Lower lobe of right lung (tissue), 2 donors: ENCODE data around the gene LIN52. TPM values are rescaled to one million over a fixed set of nuclear protein-coding genes. Genes with fewer than 3 reads are reported as not detected.
A peak's percentile ranks its signal among the peaks of the same experiment; 100 is the strongest.

Source experiments
- ATAC-seq, 2 donors: fragments of 200-7000 bp; cut with Tn5 transposase; one replicate each; pipeline ENCODE4 v1.9.1; 2020 to 2022; ENCODE audit warnings: mild to moderate bottlenecking in 2 of 2, moderate library complexity in 2 of 2
- DNase-seq: peaks from one replicate; pipeline ENCODE4 v3.0.0-alpha.2; 2020
- H3K27ac ChIP-seq: fragments of 200-600 bp; one replicate; pipeline ENCODE4 v1.8.0; 2022
- H3K27me3 ChIP-seq: fragments of 200-600 bp; one replicate; pipeline ENCODE4 v1.8.0; 2022; ENCODE audit warnings: low read depth
- H3K36me3 ChIP-seq: fragments of 200-600 bp; one replicate; pipeline ENCODE4 v1.8.0; 2022; ENCODE audit warnings: mild to moderate bottlenecking
- H3K4me1 ChIP-seq: fragments of 200-600 bp; one replicate; pipeline ENCODE4 v1.8.0; 2022
- H3K4me3 ChIP-seq: fragments of 200-600 bp; one replicate; pipeline ENCODE4 v1.8.0; 2022; ENCODE audit warnings: mild to moderate bottlenecking
- H3K9me3 ChIP-seq: fragments of 200-600 bp; one replicate; pipeline ENCODE4 v1.8.0; 2022
- intact Hi-C: fragments of 100-400 bp; cut with DNase I; formaldehyde crosslinking; loops from one replicate; pipeline ENCODE4 v1.11.0; 2022
- total RNA-seq: library from RNA; stranded (reverse); fragmentation: NEBNext Ultra II Directional; extraction: Animal tissue kit (Norgen Biotek cat#: 25700); gene quantifications from one replicate; pipeline ENCODE4 v1.2.1, GENCODE V29; 2021
- TF ChIP-seq, protein P1 (sequence below): fragments of 200-600 bp; IDR thresholded peaks from one replicate; pipeline ENCODE4 v1.8.0; 2022; ENCODE audit warnings: antibody characterized with exemption, mild to moderate bottlenecking
- donor health status: DM: no; HTN: yes; CAD: no; lungs with severe emphysema.

Gene LIN52
- total RNA-seq, 1 donor from 2014 or later: 7.9 TPM

DNA sequence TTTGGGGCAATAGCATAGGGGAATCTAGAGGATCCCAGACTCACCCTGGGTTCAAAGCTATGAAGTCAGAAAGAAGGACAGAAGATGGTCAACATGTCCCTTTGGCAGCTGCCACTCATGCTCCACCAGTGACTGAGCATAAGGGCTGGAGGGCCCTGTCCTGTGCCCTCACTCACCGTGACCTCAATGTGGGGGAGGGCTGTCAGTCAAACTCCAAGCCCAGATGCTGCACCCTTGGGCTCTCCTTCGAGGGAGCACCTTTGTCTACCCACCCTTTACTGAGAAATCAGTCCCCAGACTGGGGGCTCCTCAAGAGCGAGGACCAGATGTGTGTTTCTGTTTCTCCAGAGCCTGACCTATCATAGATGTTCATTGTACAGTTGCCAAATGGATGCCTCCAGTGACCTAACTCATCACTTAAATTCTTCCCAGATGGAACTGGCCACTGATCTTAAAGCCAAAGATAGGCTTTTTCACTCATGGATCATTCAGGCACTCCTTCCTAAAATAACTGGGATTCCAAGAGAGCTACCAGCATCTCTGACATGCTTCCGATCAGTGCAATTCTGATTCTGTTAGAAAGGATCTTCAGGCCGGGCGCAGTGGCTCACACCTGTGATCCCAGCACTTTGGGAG lies 127.3 kb downstream of the LIN52 start:
- Histone ChIP-seq H3K36me3 (no peaks in the 10 kb centered on the region), H3K4me1 (no peaks in the 10 kb centered on the region), H3K27ac (no peak overlapping the region), H3K27me3 (peaks cover 9% of the 10 kb centered on the region), H3K4me3 (no peak overlapping the region), H3K9me3 (no peaks in the 10 kb centered on the region)
- intact Hi-C loops: no loop called here
- TF ChIP-seq, protein P1, sequence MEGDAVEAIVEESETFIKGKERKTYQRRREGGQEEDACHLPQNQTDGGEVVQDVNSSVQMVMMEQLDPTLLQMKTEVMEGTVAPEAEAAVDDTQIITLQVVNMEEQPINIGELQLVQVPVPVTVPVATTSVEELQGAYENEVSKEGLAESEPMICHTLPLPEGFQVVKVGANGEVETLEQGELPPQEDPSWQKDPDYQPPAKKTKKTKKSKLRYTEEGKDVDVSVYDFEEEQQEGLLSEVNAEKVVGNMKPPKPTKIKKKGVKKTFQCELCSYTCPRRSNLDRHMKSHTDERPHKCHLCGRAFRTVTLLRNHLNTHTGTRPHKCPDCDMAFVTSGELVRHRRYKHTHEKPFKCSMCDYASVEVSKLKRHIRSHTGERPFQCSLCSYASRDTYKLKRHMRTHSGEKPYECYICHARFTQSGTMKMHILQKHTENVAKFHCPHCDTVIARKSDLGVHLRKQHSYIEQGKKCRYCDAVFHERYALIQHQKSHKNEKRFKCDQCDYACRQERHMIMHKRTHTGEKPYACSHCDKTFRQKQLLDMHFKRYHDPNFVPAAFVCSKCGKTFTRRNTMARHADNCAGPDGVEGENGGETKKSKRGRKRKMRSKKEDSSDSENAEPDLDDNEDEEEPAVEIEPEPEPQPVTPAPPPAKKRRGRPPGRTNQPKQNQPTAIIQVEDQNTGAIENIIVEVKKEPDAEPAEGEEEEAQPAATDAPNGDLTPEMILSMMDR: no peak
- no peak for DNase-seq
- ATAC-seq: no peak

DNA sequence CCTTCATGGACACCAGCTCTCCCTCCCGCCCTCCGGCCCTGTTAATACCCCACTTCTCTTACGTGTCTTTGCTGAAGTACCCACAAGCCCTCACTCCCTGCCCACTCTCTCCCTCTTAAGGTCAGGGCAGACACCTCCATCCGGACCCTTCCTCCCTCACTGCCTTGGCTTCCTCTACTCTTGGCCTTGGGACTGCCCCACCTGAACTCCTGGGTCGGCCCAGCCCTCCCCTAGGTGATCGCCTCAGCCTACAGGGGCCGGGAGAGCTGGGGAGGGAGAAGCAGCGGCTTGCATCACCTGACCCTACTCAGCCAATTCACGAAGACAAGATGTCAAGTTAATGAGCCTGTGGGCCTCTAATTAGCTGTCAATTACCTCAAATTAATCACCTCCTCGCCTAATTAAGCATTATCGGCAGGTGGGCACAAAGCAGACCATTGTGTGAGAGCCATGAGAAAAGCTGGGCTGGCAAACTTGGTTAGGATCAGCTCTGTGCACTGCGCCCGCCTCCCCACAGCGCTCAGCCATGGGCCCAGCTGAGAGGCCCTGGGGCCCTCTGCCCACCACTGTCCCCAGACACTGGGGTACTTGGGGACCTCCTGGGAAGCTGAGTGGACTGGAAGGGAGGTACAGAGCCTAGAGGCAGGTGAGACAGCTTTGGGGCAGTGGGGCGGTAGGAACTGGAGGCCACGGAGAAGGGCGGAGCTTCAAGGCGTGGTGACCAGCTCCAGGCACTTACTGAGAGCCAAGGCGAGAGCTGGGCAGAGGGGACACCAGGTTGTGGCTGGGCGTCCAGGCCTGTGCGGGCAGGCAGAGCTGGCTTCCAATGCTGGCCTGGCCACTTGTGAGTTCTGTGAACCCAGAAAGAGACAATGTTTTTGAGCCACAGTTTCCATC lies 129.4 kb downstream of the LIN52 start:
- intact Hi-C loops: no loop called here
- H3K9me3 ChIP-seq: no peaks in the 10 kb centered on the region
- no peak overlapping the region for H3K27ac ChIP-seq
- no peak overlapping the region for H3K4me3 ChIP-seq
- TF ChIP-seq, protein P1: no peak
- peaks cover 27% of the 10 kb centered on the region for H3K27me3 ChIP-seq
- H3K4me1 ChIP-seq: peaks cover 9% of the 10 kb centered on the region
- ATAC-seq (no peak), DNase-seq (no peak)
- no peaks in the 10 kb centered on the region for H3K36me3 ChIP-seq

DNA sequence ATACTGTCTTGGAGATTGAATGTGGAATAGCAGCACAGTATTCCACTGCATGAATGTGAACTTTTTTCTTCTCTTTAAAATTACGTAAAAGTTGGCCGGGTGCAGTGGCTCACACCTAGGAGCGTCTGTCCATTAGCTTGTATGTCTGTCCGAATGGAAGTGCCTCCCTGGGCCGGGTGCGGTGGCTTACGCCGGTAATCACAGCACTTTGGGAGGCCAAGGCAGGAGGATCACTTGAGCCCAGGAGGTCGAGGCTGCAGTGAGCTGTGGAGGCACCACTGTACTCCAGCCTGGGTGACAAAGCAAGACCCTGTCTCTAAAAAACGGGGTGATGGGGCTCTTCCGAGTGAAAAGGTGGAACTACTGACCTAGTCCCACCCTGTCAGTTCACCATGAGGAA lies 131.9 kb downstream of the LIN52 start:
- H3K4me3 ChIP-seq: no peak overlapping the region
- H3K4me1 ChIP-seq: peaks cover 9% of the 10 kb centered on the region
- no peaks in the 10 kb centered on the region for H3K36me3 ChIP-seq
- DNase-seq: no peak
- intact Hi-C loops: no loop called here
- H3K27me3 ChIP-seq: peaks cover 29% of the 10 kb centered on the region
- H3K9me3 ChIP-seq: no peaks in the 10 kb centered on the region
- TF ChIP-seq, protein P1: no peak
- ATAC-seq: no peak
- no peak overlapping the region for H3K27ac ChIP-seq

DNA sequence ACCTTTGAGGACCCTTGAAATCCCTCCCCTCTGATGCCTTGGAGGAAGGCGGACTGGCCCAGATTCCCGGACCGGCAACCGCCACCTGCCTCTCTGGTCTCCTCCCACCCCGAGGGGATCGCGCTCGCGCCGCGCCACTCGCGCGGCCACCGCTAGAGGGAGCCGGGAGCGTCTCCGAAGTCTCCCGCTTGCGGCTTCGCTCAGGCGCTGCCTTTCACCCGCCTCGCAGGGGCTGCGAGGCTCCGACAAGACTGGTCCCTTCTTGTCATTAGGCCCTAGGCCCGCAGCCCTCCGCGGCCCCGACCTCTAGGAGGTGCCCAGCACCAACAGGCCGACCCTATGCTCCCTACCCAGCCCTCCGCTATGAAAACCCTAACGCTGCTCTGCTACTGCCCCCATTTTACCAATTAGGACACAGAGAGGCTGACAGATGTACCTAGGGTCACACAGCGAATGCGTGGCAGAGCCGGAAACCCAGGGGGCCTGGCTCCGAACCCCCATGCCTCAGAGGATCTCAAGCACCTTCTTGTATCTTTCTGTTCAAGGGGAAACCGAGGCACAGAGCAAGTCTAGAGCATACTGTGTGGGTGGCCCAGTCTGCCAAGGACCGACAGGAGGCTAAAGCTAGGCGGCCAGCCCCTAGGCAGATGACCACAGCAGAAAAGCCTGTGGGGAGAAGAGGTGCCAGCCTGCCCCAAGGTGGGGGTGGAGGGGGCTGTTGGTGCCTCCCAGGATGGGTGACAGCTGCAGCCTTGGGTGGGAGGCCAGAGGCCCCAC lies 133.1 kb downstream of the LIN52 start:
- no peaks in the 10 kb centered on the region for H3K9me3 ChIP-seq
- no peak overlapping the region for H3K27ac ChIP-seq
- peak overlapping the region; percentile 38 for H3K4me3 ChIP-seq
- peaks cover 29% of the 10 kb centered on the region for H3K27me3 ChIP-seq
- peaks cover 9% of the 10 kb centered on the region for H3K4me1 ChIP-seq
- TF ChIP-seq, protein P1: peak; percentile 91
- ATAC-seq: peak; percentile 90 to 93
- no peaks in the 10 kb centered on the region for H3K36me3 ChIP-seq
- intact Hi-C loops: no loop called here
- DNase-seq: peak; percentile 82

DNA sequence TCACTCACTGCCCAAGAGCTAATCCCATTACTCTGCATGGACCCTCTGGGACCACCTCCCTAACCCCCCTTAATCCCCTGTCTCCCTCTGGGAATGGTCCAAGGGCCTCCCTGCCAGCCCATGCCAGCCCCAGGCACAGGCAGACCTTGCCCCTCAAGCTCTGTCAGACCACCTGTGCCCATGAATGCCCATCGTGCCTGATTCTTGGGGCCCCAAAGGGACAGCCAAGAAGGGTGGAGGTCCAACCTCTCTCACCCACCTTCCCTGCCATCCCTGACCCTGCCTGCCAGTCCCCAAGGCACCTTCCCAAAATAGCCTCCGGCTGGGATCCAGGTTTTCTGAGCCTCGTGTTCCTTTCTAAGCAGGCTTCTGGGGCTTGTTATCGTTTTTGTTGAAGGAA lies 133.7 kb downstream of the LIN52 start:
- intact Hi-C loops: no loop called here
- peaks cover 9% of the 10 kb centered on the region for H3K4me1 ChIP-seq
- no peaks in the 10 kb centered on the region for H3K9me3 ChIP-seq
- no peak overlapping the region for H3K27ac ChIP-seq
- DNase-seq: no peak
- peaks cover 29% of the 10 kb centered on the region for H3K27me3 ChIP-seq
- no peak overlapping the region for H3K4me3 ChIP-seq
- TF ChIP-seq, protein P1: no peak
- no peaks in the 10 kb centered on the region for H3K36me3 ChIP-seq
- no peak for ATAC-seq
